Activated naive CD4-positive, alpha-beta T cell treated with anti-CD3 and anti-CD28 coated beads, Interleukin-2, amount 10 ng/mL, durations not matched to agents 7 days and 5 days (primary cell): ENCODE results near the gene GRAP2.
"Not testable (repeated sequence)": the region's sequence is repeated elsewhere in the genome, so short reads cannot be mapped to it uniquely, and the experiment has no call there.

Experiments
- CTCF ChIA-PET: fragments of 350-600 bp; sonication (Branson Sonifier 250); formaldehyde crosslinking; loops from one replicate; lab custom pipeline; 2021; ENCODE audit warnings: antibody characterized with exemption; lab: Charles Lee
- DNase-seq: peaks from one replicate; pipeline ENCODE4 v3.0.0-alpha.2; 2020
- H3K27ac Mint-ChIP-seq: one replicate; pipeline ENCODE4 v1.8.0; 2021; ENCODE audit warnings: mild to moderate bottlenecking, moderate library complexity, mixed read lengths
- H3K27me3 Mint-ChIP-seq: one replicate; pipeline ENCODE4 v1.8.0; 2021; ENCODE audit warnings: mild to moderate bottlenecking, mixed read lengths
- H3K36me3 Mint-ChIP-seq: one replicate; pipeline ENCODE4 v1.8.0; 2021; ENCODE audit warnings: mixed read lengths
- H3K4me1 Mint-ChIP-seq: one replicate; pipeline ENCODE4 v1.8.0; 2021; ENCODE audit warnings: mixed read lengths
- H3K4me3 Mint-ChIP-seq: one replicate; pipeline ENCODE4 v1.8.0; 2021; ENCODE audit warnings: mild to moderate bottlenecking, moderate library complexity, mixed read lengths
- H3K9me3 Mint-ChIP-seq: one replicate; pipeline ENCODE4 v1.8.0; 2021; ENCODE audit warnings: mixed read lengths

The GRAP2 gene

DNA sequence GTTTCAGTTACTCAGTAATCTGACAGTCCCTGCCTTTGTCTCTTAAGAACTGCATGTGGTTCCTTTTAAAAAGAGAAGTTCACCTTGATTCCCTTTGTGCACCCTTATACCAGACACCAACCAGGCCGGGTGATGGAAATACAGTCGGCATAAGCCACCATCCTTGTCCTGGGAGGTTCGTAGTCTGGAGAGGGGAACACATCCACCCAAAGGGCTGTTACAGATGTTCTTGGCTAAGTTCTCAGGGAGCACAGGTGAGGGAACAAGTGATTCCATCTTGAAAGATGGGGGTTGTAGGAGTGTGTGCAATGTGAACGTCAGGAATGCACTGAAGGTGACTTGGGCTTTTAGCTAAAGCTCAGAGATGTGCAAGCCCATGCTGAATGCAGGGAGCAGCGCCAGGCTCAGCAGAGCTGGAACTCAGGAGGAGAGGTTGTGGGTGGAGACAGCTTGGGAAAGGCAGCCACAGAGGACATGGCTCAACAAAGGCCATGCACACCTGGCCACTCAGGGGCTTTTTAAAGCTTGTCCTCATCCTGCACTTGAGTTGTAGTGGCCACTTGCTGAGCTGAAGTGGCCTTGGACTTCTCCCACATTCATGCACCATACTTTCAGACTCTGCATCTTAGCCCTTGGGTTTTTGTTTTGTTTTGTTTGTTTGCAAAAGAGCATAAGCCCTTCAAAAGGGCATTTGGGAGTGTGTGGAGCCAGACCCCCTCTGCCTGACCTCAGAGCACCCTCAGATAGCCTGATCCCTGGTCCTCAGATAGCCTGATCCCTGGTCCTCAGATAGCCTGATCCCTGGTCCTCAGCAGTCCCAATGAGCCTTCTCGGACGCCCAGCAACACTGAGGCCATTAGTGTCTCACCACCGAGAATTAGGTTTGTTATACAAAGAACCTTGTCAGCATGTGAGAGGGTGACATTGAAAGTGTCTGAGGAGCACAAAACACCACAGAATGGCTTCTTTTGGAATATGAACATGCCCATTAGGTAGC, 46.6 kb downstream of the GRAP2 start:
- Mint-ChIP-seq H3K27me3 (no peaks in the 10 kb centered on the region), H3K27ac (peak overlapping the region; percentile 21), H3K4me1 (peaks cover 90% of the 10 kb centered on the region), H3K36me3 (peaks cover 73% of the 10 kb centered on the region), H3K4me3 (no peak overlapping the region), H3K9me3 (no peaks in the 10 kb centered on the region)
- CTCF ChIA-PET: interaction anchor here (0.7 to 2.3 kb wide), 2 partner anchors 13 to 15 kb away, joined by 3 to 10 read pairs; no protein-coding TSS in a partner anchor
- DNase-seq: no peak

DNA sequence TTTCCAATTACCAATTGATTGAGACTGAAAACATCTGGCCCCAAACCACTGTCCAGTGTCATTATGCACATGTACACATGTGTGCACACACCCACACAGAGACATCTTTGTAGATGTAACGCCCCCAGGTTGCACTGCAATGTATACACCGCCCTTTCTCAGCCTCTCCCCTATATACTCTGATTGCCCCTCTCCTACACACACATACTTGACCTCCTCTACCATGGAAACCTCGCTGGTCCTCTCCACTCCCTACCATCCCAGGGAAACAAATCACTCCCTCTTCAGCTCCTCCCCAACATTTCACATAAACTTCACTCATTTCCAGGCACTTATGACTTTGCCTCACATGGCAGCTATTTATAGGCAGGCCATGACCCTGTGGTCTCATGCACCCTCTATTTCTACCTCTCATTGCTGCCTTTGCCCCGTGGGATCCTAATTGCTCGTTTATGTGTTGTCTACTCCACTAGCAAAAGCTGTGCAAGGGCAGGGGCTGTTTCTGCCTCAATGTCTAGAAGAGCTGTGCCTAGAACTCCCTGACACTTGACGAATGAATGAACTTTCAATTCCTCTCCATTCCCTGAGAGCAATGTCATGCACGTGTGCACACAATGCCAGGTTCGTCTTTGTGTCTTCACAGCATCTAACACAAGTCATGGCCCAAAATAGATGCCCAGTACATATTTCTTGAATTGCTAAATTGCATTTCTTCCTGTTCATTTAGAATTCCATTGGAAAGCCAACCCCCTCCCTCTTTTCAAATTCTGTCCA, 49.3 kb downstream of the GRAP2 start:
- DNase-seq: no peak
- Mint-ChIP-seq H3K4me3 (no peak overlapping the region), H3K36me3 (peaks cover 71% of the 10 kb centered on the region), H3K27me3 (no peaks in the 10 kb centered on the region), H3K9me3 (no peaks in the 10 kb centered on the region), H3K4me1 (peaks cover 89% of the 10 kb centered on the region), H3K27ac (peak overlapping the region; percentile 82)
- CTCF ChIA-PET: interaction anchor here (0.9 to 2.1 kb wide), 3 partner anchors 17 to 21 kb away, joined by 3 to 6 read pairs (median 4); no protein-coding TSS in a partner anchor

DNA sequence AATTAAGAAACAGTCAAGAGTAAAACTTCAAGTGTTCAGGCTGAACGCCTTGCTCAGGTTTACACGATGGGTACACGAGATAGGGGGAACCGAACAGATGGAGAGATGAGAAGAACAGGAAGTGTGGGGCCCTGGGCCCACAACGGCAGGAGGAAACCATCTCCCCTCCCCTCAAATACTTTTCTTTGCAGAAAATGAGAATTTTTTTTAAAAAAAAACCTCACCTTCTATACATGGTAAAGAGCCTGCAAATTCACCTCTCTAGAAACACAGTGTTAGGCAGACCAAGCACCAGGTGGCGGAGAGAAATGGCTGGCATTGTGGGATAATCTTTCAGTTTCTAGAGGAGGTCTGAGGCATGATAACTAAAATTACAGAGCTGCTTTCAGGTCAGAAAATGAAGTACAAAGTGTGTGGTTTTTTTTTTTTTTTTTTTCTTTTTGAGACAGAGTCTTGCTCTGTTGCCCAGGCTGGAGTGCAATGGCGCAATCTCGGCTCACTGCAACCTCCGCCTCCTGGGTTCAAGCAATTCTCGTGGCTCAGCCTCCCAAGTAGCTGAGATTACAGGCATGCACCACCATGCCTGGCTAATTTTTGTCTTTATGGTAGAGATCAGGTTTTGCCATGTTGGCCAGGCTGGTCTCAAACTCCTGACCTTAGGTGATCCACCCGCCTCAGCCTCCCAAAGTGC, 50.9 kb downstream of the GRAP2 start:
- CTCF ChIA-PET: interaction anchor here (0.8 to 2.1 kb wide), 3 partner anchors 9 to 19 kb away, joined by 4 to 7 read pairs (median 6); no protein-coding TSS in a partner anchor
- peak; percentile 70 for DNase-seq
- H3K27ac Mint-ChIP-seq: peak overlapping the region; percentile 82

DNA sequence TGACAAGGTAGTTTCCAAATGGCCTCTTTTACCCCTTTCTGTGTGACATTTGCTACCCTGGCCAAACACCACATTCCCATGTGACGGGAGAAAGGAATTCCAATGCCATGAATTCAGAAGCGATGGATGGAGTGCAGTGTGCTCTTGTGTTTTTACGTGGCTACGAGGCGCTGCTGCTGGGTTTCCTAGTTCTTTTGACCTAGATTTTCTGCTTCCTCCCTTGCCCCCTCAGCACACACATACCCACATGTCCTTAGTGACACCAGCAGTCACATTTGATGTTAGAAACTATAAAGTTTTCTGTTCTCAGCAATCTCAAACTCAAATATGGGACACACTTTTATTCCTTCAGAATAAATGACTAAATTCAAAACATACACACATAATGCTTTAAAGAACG, 51.5 kb downstream of the GRAP2 start:
- no peaks in the 10 kb centered on the region for H3K9me3 Mint-ChIP-seq
- H3K27ac Mint-ChIP-seq: peak overlapping the region; percentile 82
- peak overlapping the region; percentile 61 for H3K4me3 Mint-ChIP-seq
- H3K36me3 Mint-ChIP-seq: peaks cover 75% of the 10 kb centered on the region
- CTCF ChIA-PET: interaction anchor here (0.8 to 2.1 kb wide), 5 partner anchors 9 to 72 kb away, joined by 3 to 7 read pairs (median 4); no protein-coding TSS in a partner anchor
- peaks cover 89% of the 10 kb centered on the region for H3K4me1 Mint-ChIP-seq
- no peak for DNase-seq
- H3K27me3 Mint-ChIP-seq: no peaks in the 10 kb centered on the region

More for the DNA sequence above, 50.9 kb downstream of the GRAP2 start:
- Mint-ChIP-seq H3K36me3 (peaks cover 75% of the 10 kb centered on the region), H3K4me3 (peak overlapping the region; percentile 21), H3K4me1 (peaks cover 89% of the 10 kb centered on the region)
- not testable (repeated sequence) for H3K9me3 Mint-ChIP-seq, H3K27me3 Mint-ChIP-seq

DNA sequence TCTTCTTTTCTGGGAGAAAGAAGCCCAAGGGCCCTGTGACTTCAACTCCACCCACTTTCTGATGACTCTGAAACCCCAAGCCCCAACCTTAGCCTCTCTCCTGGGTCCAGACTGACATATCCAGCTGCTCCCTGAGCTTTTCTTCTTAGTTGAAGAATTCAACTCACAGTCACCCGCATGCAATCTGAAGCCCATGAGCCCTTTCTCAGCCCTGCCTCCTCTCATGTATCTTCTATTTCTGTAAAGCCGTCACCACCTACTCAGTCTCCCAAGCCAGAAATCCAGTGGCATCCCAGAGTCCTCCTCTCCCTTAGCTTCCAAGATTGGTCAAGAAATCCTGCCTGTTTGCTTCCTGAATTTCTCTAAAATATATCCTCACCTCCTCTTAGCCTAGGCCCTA, 52.2 kb downstream of the GRAP2 start:
- DNase-seq: no peak
- Mint-ChIP-seq H3K9me3 (no peaks in the 10 kb centered on the region), H3K36me3 (peaks cover 77% of the 10 kb centered on the region), H3K4me3 (no peak overlapping the region), H3K4me1 (peaks cover 91% of the 10 kb centered on the region), H3K27ac (peak overlapping the region; percentile 82), H3K27me3 (no peaks in the 10 kb centered on the region)
- CTCF ChIA-PET: interaction anchor here (1.0 to 1.4 kb wide), 3 partner anchors 8 to 71 kb away, joined by 3 read pairs; no protein-coding TSS in a partner anchor

DNA sequence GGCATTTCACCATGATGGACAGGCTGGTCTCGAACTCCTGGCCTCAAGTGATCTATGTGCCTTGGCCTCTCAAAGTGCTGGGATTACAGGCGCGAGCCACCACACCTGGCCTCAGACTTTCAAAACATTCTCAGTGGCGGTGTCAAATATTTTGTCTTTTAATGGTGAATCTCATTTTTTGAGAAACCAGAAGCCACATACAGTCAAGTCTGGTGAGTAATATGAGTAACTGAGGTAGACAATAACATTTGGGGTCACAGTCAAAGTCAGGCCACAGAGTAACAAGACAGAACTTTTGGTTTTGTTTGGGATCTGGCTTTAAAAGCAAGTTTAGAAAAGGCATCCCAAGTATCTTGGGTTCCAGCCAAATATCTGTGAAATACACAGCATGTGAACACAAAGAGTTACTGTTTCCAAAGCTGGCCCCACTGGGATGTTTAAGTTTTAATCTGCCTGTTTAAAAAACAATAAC, 53.7 kb downstream of the GRAP2 start:
- H3K27me3 Mint-ChIP-seq: no peaks in the 10 kb centered on the region
- H3K36me3 Mint-ChIP-seq: peaks cover 79% of the 10 kb centered on the region
- CTCF ChIA-PET: no interaction called here

DNA sequence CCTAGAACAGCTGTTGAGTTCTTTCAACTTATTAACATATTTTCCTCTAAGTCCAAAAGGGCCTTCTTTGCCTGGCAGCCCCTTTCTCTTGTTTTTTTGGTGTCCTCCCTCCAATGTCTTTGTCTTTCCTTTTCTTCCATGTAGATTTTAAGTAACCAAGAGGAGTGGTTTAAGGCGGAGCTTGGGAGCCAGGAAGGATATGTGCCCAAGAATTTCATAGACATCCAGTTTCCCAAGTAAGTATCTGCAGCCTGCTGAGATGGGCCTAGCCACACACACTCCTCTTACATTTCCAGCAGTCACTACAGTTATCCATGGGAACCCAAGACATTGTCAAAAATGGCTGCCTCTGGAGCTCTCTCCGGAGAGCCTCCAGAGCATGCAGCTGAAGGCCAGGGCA, 54.8 kb downstream of the GRAP2 start:
- H3K4me1 Mint-ChIP-seq: peaks cover 93% of the 10 kb centered on the region
- H3K27ac Mint-ChIP-seq: peak overlapping the region; percentile 45
- H3K9me3 Mint-ChIP-seq: no peaks in the 10 kb centered on the region
- DNase-seq: no peak
- no peak overlapping the region for H3K4me3 Mint-ChIP-seq
- H3K36me3 Mint-ChIP-seq: peaks cover 79% of the 10 kb centered on the region
- CTCF ChIA-PET: interaction anchor here (0.8 to 1.4 kb wide), 2 partner anchors 23 to 401 kb away, joined by 4 to 5 read pairs; no protein-coding TSS in a partner anchor
- no peaks in the 10 kb centered on the region for H3K27me3 Mint-ChIP-seq

More for the DNA sequence above, 53.7 kb downstream of the GRAP2 start:
- no peak overlapping the region for H3K4me3 Mint-ChIP-seq
- H3K9me3 Mint-ChIP-seq: no peaks in the 10 kb centered on the region
- DNase-seq: no peak
- peak overlapping the region; percentile 25 for H3K27ac Mint-ChIP-seq
- H3K4me1 Mint-ChIP-seq: peaks cover 93% of the 10 kb centered on the region

DNA sequence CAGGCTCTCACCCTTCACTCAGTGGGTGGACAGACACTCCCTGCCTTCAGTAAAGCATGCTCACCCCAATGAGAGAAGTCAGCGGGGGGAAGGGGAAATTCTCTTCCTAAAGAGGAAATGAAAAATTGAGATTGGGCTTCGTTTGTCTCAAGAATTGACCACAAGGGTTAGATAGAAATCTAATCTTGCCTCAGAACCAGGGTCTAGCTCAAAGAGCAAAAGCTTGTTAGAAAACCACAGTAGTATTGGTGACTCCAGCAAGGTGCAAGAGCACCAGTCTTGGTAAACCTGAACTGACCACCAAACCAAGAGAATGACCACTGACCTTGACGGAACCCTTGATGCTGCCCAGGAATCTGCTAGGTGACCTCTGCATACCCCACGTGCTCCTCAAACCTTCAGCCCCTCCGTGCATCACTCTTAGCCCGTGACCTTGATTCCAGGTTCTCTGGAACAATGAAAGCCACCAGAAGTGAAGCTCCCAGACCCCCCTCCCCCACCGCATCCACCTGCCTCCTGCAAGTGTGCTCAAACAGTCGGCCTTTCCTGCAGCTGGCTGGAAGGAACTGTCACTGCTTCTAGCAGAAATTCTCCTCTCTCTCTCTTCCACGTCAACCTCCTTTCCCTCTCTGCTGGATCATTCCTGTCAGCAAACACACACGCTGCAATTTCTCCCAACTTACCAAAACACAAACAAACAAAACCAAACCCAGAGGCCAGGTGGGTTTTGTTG, 56.2 kb downstream of the GRAP2 start:
- Mint-ChIP-seq H3K27ac (peak overlapping the region; percentile 19), H3K9me3 (no peaks in the 10 kb centered on the region), H3K27me3 (no peaks in the 10 kb centered on the region), H3K4me1 (peaks cover 93% of the 10 kb centered on the region), H3K36me3 (peaks cover 79% of the 10 kb centered on the region), H3K4me3 (no peak overlapping the region)
- CTCF ChIA-PET: interaction anchor here (1.3 kb wide), 1 partner anchor 67 kb away, joined by 3 read pairs; no protein-coding TSS in a partner anchor
- DNase-seq: no peak

DNA sequence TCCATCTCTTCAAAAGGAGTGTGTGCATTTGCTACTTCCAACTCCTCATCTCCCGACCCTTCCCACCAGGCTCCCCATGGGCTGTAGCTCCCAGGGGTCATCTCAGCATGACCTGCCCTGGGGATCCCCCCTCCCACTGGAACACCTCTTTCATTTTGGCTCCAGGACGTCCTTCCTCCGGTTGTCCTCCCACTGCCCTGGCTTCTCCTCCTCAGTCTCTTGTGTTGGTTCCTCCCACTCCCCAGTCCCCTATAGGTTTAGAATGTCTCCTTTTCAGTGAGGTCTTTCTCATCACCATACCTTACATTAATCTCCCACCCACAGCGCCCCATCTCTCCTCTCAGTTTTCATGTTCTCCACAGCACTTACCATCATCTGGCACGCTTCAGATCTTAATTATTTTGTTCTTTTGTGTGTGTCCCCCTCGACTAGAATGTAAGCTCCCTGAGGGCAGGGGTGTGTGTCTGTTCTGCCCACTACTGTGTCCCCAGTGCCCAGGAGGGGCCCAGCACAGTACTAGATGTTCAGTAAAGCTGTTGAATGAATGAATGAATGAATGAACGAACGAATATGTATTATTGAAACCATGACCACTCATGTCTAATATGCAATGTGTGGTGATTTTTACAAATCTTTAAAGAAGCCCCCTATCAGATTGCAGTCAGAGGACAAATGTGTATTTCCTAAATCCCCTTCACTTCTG, 57.3 kb downstream of the GRAP2 start:
- H3K9me3 Mint-ChIP-seq: no peaks in the 10 kb centered on the region
- no peak overlapping the region for H3K27ac Mint-ChIP-seq
- peaks cover 90% of the 10 kb centered on the region for H3K4me1 Mint-ChIP-seq
- H3K4me3 Mint-ChIP-seq: no peak overlapping the region
- CTCF ChIA-PET: no interaction called here
- no peaks in the 10 kb centered on the region for H3K27me3 Mint-ChIP-seq
- DNase-seq: no peak
- H3K36me3 Mint-ChIP-seq: peaks cover 76% of the 10 kb centered on the region

DNA sequence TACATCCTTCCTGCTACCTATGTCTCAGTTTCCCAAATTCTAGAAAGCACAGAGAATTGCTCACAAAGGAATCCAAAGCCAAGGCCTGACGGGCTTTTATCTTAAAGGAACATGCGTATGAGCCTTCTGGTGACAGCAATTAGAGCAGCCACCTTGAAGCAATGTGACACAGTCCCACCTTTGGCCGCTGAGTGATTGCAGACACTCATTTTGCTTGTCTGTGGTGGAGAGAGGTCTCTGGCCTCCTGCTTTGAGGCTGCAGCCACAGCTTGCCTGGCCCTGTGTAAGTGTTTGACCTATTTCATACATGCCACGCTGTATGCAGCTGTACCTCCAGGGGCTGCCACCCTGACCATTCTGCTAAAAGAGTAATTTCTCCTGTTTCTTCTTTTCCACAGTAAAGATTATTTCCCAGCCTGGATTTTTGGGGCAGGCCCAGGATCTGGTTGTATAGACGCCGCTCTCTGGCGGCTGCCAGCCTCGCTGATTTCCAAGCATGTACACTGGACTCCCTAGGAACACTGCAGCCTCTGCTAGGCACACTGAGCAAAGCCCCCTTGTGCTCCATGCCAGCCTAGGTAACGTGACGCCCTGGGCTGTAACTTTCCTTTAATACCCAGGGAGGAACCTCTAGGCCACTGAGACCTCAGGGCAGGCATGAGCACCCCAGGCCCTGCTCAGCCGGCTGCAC, 58.2 kb downstream of the GRAP2 start:
- H3K36me3 Mint-ChIP-seq: peaks cover 75% of the 10 kb centered on the region
- CTCF ChIA-PET: interaction anchor here (1.1 kb wide), 1 partner anchor 35 kb away, joined by 3 read pairs; no protein-coding TSS in a partner anchor
- H3K4me3 Mint-ChIP-seq: no peak overlapping the region
- H3K4me1 Mint-ChIP-seq: peaks cover 86% of the 10 kb centered on the region
- no peaks in the 10 kb centered on the region for H3K27me3 Mint-ChIP-seq
- H3K9me3 Mint-ChIP-seq: no peaks in the 10 kb centered on the region
- no peak for DNase-seq
- H3K27ac Mint-ChIP-seq: peak overlapping the region; percentile 75

DNA sequence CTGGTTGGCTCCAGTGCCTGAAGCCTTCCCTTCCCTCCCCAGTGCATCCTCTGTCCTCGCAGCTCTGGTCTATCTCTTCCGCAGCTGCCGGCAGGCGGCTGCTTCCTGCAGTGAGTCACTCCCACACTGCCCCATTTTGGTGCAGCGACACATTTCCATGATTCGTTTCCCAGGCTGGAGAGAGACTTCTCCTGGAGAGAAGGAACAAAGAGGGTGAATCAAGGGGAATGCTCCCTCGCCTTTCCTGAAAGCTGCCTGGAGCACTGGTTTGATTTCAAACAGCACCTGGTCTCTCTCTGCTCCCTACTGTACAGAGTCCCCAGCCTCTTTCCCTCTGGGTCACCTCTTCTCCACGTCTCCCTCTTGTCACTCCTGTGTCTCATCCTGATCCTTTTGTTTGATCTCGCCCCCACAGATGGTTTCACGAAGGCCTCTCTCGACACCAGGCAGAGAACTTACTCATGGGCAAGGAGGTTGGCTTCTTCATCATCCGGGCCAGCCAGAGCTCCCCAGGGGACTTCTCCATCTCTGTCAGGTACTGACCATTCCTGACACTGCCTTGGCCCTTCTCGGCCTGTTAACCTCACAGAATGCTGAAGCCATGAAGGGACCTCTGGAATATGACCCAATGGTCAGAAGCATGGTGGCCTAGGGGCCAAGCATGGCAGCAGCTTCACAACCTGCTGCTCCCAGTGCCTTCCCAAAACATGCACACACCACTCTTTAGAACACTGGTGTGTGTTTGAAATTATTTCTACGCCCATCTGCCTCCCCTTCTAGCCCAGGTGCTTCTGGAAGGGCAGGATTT, 59.0 kb downstream of the GRAP2 start, which contains the start of gene TMA7B:
TSS of gene TMA7B (plus strand) at position 758 of the 808 bp plus-strand sequence. CDS start 3,978 bp downstream, outside the sequence.
- Mint-ChIP-seq H3K9me3 (no peaks in the 10 kb centered on the region), H3K36me3 (peaks cover 81% of the 10 kb centered on the region)
- DNase-seq: peak; percentile 59

More for the DNA sequence above, 59.0 kb downstream of the GRAP2 start, which contains the start of gene TMA7B:
- Mint-ChIP-seq H3K4me3 (no peak within 1 kb of the TSS), H3K27ac (peak within 1 kb of the TSS; percentile 78), H3K27me3 (no peaks in the 10 kb centered on the region), H3K4me1 (peaks cover 80% of the 10 kb centered on the region)
- CTCF ChIA-PET: interaction anchor here (1.1 kb wide), 1 partner anchor 34 kb away, joined by 3 read pairs; no protein-coding TSS in a partner anchor
